Measurements from ENCODE around the gene SH2D1B. TPM values are rescaled to one million over a fixed set of nuclear protein-coding genes. Genes with fewer than 3 reads are reported as not detected.

SH2D1B gene
- total and polyA plus RNA-seq, 2 donors (not counting 1 experiment from before 2014, with no cell fraction given), result 0.15 TPM

DNA sequence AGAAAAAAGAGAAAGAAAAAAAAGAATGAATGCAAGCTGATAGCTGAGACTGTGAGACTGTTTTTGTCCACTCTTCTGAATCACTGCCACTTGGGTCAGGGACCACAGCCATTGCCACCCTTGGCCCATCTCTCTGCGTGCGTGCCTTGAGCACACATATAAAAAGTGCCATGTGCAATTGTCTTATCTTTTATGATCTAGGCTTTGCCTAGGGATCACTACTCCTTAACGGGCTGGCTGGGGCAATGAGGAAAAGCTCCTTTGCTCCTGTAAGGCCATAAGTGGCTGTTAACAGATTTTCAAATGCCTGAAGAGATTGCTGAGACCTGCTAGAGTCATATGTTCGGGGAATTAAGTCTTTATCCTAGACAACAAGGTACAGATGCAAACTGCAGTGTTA is 43.5 kb downstream of the SH2D1B start:
- no peak overlapping the region for H3K4me2 ChIP-seq (replicated peaks; ENCODE audit: low read depth, low read length, poor library complexity, severe bottlenecking)
- H3K27me3 ChIP-seq (replicated peaks in 1 of 4; ENCODE audit: control extremely low read depth in 1 of 4, control insufficient read depth in 3 of 4, insufficient read depth in 4 of 4, low read length in 3 of 4), result no peaks in the 10 kb centered on the region
- no peaks in the 10 kb centered on the region for H3K4me1 ChIP-seq (ENCODE audit: control insufficient read depth in 2 of 2, insufficient read depth in 2 of 2, low read length in 2 of 2)
- H3K4me3 ChIP-seq (ENCODE audit: control extremely low read depth in 1 of 5, extremely low read depth in 1 of 5, insufficient read depth in 1 of 5, low read depth in 2 of 5, low read length in 4 of 5), result no peak overlapping the region
- intact Hi-C loops (cut with micrococcal nuclease), result no loop called here
- ATAC-seq (ENCODE audit: low read depth) (no peak), DNase-seq (no peak)
- H3K4me1 Mint-ChIP-seq, result no peaks in the 10 kb centered on the region
- no peak for TF ChIP-seq EZH2 (IDR thresholded peaks at IDR 0.05; ENCODE audit: borderline replicate concordance, insufficient read depth, low read depth, low read length, poor library complexity, severe bottlenecking)
- no peak for TF ChIP-seq CTCF (IDR thresholded peaks at IDR 0.05)
- 50% methylated on average over 2 of the region's 4 CpGs for WGBS (ENCODE audit: insufficient coverage)
- H3K36me3 ChIP-seq (replicated peaks in 1 of 2; ENCODE audit: control extremely low read depth in 1 of 2, control insufficient read depth in 1 of 2, extremely low read depth in 1 of 2, insufficient read depth in 2 of 2, low read length in 1 of 2), result no peaks in the 10 kb centered on the region
- H3K9me3 Mint-ChIP-seq (ENCODE audit: insufficient read depth), result no peaks in the 10 kb centered on the region
- ChIA-PET CTCF (no interaction called here), POLR2A (no interaction called here)
- H2AFZ ChIP-seq (ENCODE audit: insufficient read depth, low read depth, low read length, poor library complexity, severe bottlenecking), result no peak overlapping the region
- peaks cover 16% of the 10 kb centered on the region for H3K27me3 Mint-ChIP-seq
- no peaks in the 10 kb centered on the region for H4K20me1 ChIP-seq (ENCODE audit: control insufficient read depth, insufficient read depth, low read length, poor library complexity, severe bottlenecking)
- H3K9ac ChIP-seq (ENCODE audit: low read length), result no peak overlapping the region
- no peak overlapping the region for H3K4me3 Mint-ChIP-seq
- no peaks in the 10 kb centered on the region for H3K9me3 ChIP-seq (ENCODE audit: control extremely low read depth in 1 of 3, control insufficient read depth in 2 of 3, insufficient read depth in 1 of 3, low read length in 2 of 3)
- no peak overlapping the region for H3K27ac ChIP-seq (ENCODE audit: low read length in 2 of 2)
- no peak overlapping the region for H3K27ac Mint-ChIP-seq
- no peaks in the 10 kb centered on the region for H3K79me2 ChIP-seq (ENCODE audit: control insufficient read depth, insufficient read depth, low read length)

- DNase-seq (no peak), ATAC-seq (ENCODE audit: low read depth) (no peak)
- WGBS (ENCODE audit: insufficient coverage), result 88% methylated on average over 7 of the region's 10 CpGs
- Histone ChIP-seq H3K9me3 (ENCODE audit: control extremely low read depth in 1 of 3, control insufficient read depth in 2 of 3, insufficient read depth in 1 of 3, low read length in 2 of 3) (no peaks in the 10 kb centered on the region), H3K27ac (ENCODE audit: low read length in 2 of 2) (no peak overlapping the region), H3K4me3 (ENCODE audit: control extremely low read depth in 1 of 5, extremely low read depth in 1 of 5, insufficient read depth in 1 of 5, low read depth in 2 of 5, low read length in 4 of 5) (no peak overlapping the region), H3K4me2 (replicated peaks; ENCODE audit: low read depth, low read length, poor library complexity, severe bottlenecking) (no peak overlapping the region), H3K79me2 (ENCODE audit: control insufficient read depth, insufficient read depth, low read length) (no peaks in the 10 kb centered on the region), H4K20me1 (ENCODE audit: control insufficient read depth, insufficient read depth, low read length, poor library complexity, severe bottlenecking) (no peaks in the 10 kb centered on the region), H2AFZ (ENCODE audit: insufficient read depth, low read depth, low read length, poor library complexity, severe bottlenecking) (no peak overlapping the region), H3K27me3 (replicated peaks in 1 of 4; ENCODE audit: control extremely low read depth in 1 of 4, control insufficient read depth in 3 of 4, insufficient read depth in 4 of 4, low read length in 3 of 4) (no peaks in the 10 kb centered on the region), H3K36me3 (replicated peaks in 1 of 2; ENCODE audit: control extremely low read depth in 1 of 2, control insufficient read depth in 1 of 2, extremely low read depth in 1 of 2, insufficient read depth in 2 of 2, low read length in 1 of 2) (no peaks in the 10 kb centered on the region), H3K4me1 (ENCODE audit: control insufficient read depth in 2 of 2, insufficient read depth in 2 of 2, low read length in 2 of 2) (no peaks in the 10 kb centered on the region), H3K9ac (ENCODE audit: low read length) (no peak overlapping the region)
- ChIA-PET POLR2A (no interaction called here), CTCF (no interaction called here)
- no peak overlapping the region for H3K4me3 Mint-ChIP-seq
- H3K27me3 Mint-ChIP-seq, result peaks cover 20% of the 10 kb centered on the region
- H3K27ac Mint-ChIP-seq, result no peak overlapping the region
- TF ChIP-seq EZH2 (IDR thresholded peaks at IDR 0.05; ENCODE audit: borderline replicate concordance, insufficient read depth, low read depth, low read length, poor library complexity, severe bottlenecking) (no peak), CTCF (IDR thresholded peaks at IDR 0.05) (no peak)
- intact Hi-C loops (cut with micrococcal nuclease), result no loop called here
- H3K4me1 Mint-ChIP-seq, result no peaks in the 10 kb centered on the region
- H3K9me3 Mint-ChIP-seq (ENCODE audit: insufficient read depth), result no peaks in the 10 kb centered on the region
These were observed 44.2 kb downstream of the SH2D1B start for GRCh38 chr1:162367772-162368171.

All from B cell (primary cell).